Hippocampal formation (tissue), 2 donors: ENCODE measurements around the gene ADAMTS20.
"Not testable (repeated sequence)": the region's sequence is repeated elsewhere in the genome, so short reads cannot be mapped to it uniquely, and the experiment has no call there.

Experiments used
- DNase-seq, 2 donors: peaks; one replicate each; lab custom pipeline; 2025; lab: John Stamatoyannopoulos, UW

The ADAMTS20 gene

DNA sequence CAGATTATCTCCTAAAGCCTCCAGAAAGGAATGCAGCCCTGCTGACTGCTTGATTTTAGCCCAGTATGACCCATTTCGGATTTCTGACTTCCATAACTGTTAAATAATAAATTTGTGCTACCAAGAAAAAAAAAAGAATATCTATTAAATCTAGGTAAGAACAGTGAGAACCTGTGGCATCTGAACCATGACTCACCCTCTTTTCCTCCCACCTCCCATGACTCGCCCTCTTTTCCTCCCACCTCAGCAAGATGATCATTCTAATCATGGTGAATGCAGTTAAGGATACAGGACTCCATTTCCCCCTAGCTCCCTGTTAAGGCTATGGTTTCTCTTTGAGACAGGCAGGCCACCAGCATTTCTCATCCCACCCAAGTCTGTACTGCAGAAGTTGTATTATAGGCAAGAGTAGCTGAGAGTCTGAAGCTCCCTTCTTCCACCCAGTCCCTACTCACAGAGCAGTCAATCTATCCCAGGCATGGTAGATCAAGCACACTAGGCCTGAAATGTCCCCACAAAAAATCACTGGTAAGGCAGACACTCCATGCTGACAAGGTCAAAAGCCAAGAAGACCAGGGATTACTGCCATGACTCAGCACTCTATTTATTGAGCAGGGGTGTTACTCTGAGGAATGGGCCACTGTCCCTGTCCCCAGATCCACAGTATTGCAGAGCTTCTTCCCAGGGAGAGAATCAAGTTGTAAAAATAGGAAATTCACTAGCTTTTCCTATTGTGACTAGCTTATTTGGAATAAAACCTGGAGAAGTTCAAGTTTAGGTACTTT is 188.9 kb downstream of the ADAMTS20 start:
- no peak for DNase-seq

DNA sequence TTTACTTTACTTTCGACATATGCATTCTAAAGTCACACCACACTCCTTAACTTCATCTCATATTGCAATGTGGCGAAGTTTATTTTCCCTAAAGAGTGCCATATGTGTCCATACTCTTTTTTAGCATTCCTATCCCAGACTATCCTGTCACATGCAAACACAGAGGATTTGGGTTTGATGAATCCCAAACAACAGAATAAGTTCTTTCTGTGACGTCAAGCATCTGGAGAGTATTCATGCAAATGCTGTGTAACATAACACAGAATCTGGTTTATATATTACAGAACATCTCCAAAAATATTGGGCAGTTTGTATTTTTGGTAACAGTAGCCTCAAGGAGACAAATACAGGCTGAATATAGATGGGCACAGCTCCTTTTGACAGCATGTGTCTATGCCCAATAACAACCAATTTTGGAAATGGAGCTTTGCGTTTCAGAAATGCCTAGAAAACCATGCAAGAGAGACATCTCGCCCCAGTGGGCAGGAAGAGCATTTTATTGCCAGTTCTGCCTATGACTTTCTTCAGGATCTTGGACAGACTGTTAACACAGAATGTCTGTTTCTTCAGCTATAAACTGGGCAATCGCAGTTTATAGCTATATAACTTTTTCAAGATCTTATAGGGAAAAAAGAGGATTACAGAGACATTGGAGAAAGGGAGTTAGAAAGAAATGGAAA is 190.8 kb downstream of the ADAMTS20 start:
- DNase-seq, result no peak

DNA sequence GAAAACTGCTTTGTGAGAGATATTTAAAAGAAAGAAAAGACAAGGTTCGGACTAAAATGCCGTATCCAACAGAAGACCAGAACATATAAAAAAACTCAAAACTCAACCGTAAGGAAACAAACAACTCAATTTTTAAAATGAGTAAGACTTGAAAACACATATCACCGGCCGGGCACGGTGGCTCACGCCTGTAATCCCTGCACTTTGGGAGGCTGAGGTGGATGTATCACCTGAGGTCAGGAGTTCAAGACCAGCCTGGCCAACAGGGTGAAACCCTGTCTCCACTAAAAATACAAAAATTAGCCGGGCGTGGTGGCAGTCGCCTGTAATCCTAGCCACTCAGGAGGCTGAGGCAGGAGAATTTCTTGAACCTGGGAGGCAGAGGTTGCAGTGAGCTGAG is 192.0 kb downstream of the ADAMTS20 start:
- not testable (repeated sequence) for DNase-seq

DNA sequence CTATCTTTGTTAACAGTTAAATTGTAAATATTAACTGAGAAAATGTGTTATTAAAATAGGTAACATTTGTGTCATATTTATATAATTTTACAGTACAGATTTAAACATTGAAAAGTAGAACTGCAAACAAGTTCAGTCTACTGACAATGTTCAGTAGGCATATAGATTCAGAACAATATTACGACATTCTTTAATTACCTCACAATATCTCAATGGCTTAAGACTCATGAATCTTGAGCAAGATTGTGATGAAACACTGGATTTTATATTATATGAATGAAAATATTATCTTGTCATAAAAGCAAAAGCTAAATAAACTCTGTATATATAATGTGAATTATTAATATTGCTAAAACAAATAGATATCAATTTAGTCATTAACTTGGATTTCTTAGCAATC is 194.9 kb downstream of the ADAMTS20 start:
- DNase-seq, result no peak

DNA sequence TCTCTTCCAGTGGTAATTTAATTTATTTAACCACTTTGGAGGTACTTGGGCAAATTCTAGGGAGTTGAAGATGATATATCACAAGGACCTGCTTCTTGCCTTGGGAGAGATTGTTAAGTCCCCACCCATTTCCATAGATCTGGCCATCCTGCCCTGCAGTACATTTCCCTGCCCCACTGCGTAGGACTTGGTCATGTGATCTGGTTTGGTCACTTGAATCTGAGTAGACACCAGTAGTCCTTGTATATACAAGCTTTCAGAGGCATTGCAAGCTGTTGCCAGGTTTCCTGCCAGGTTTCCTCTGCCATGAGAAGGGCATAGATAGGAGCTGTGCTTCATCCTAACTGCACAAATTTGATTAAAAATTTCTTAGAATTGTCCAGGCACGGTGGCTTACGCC is 200.0 kb downstream of the ADAMTS20 start:
- DNase-seq, result no peak

DNA sequence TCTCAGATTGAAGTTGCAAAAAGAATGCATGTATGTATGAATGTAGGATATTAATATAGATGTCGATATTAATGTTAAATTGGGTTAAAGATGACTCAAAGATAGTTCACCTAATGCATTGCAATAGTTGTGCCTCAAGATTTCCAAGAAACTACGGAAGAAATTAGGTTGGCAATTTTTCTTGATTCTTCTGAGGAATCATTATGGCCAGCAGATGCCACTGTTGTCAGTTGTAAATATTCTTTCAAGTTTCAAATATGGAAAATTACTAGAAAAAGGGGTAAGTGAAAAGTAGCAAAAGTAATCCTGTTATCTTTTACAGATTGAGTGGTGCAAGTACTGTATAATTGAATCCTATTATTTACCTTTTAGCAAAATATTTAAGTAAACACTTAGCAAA is 202.1 kb downstream of the ADAMTS20 start:
- no peak for DNase-seq

DNA sequence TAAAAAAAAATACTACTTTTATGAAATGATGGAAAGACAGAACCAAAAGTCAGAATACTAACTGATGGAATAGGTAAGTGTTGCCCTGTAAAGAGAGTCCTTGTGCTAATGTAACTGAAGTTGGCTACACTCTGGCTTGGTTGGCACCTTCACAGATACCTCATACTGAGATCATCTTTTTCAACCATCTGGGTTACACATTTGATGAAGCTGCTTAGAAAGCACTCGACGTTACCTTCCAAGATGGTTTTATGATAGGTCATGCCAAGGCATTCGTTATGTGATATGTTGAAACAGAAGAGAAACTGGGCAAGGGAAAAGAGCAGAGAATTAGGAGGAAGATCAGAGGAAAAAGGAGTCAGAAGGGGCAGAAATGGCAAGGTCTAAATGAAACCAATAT is 203.8 kb downstream of the ADAMTS20 start:
- no peak for DNase-seq

DNA sequence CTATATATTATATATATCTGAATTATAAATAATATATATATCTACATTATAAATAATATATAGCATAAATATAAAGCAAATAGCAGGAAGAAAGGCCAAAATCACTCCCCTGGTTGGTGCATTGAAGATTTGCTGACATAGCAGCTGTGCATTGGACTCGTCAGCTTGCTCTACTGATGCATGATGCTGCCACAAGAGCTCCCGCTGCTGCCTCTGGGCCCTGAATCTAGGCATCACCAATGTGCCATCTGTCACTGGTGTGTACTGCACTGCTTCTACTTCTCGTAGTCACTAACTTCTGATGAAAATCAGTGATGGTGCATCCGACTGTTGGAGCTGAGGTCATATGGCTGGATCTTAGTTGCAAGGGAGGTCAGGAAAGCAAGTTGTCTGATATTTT is 205.0 kb downstream of the ADAMTS20 start:
- DNase-seq, result no peak

DNA sequence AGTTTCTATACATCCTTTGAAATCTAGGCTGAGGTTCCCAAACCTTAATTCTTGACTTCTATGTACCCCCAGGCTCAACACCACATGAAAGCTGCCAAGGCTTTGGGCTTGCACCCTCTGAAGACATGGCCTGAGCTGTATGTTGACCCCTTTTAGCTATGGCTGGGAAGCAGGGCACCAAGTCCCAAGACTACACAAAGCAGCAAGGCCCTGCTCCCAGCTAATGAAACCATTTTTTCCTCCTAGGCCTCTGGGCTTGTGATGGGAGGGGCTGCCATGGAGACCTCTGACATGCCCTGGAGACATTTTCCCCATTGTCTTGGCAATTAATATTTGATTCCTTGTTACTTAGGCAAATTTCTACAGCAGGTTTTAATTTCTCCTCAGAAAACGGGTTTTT is 207.0 kb downstream of the ADAMTS20 start:
- DNase-seq, result no peak

DNA sequence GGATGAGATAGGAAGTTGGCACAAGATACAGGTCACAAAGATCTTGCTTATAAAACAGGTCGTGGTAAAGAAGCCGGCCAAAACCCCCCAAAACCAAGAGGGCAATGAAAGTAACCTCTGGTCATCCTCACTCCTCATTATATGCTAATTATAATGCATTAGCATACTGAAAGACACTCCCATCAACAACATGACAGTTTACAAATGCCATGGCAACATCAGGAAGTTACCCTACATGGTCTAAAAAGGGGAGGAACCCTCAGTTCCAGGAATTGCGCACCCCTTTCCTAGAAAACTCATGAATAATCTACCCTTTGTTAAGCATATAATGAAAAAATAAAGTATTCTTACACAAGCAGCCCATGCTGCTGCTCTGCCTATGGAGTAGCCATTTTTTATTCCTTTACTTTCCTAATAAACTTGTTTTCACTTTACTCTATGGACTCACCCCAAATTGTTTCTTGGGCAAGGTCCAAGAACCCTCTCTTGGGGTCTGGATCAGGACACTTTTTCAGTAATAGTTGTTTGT is 210.2 kb downstream of the ADAMTS20 start:
- DNase-seq, result not testable (repeated sequence)

DNA sequence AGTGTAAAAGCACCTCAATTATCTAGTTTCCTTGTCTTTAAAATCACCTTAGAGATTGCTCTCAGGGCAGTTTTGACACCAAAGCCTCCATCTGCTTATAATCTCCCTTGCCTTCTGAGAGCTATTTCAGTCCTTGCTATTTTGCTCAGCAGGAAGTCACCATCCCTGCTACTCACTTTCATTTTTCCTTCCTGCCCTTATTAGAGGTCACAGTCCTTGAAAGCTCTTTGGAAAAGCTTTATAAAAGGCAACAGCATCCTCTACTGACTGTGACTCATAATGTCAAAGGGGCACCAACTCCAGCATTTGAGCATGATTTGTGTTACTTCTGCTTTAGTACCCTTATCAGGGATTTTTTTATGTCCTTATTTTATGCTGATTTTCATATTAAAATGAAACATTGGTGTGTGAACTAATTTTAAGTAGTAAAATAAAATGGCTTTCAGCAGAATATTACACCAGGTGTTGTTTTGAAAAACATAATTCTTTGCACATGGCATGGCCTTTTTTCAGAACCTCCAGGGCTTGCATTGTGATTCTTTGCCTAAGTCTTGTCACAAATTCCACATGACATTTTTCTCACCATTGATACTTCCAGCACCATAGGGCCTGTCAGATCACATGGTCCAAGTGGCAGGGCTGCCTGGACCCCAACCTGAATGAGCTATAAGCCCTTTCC is 213.0 kb downstream of the ADAMTS20 start:
- DNase-seq, result no peak

DNA sequence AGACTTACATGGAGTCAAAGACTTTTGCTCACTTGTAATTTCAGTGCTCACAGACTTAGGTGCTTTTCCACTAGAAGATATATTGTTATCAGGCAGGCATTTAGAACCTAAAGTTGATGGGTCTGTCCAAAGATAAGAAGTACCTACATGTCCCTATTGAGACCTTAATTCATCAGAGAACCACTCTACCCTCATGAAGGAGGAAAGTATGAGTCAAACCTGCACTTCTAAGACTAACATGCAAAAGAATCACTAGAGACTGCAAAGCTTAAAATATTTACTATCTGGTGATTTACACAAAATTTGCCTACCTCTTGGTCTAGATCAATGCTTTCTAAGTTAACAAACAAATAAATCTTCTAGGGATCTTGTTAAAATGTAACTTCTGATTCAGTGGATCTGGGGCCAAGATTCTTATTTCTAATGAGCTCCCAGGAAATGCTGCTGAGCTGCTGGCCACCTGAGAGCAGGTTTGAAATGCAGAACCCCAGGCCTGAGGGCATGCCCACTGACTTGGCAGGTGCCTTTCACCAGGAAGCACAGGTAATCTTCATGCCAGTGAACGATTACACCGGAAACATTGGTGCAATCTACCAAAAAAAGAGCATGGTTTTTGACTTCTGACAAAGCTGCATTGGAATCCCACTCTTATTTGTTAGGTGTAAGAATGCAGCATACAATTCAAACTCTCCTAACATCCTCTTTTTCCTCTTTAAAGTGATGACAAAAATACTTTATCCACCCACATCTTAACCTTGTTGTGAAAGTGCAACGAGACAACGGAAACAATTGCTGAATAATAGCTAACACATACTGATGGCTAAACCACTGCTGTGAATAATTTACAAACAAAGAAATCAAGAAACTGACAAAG is 214.2 kb downstream of the ADAMTS20 start:
- no peak for DNase-seq

DNA sequence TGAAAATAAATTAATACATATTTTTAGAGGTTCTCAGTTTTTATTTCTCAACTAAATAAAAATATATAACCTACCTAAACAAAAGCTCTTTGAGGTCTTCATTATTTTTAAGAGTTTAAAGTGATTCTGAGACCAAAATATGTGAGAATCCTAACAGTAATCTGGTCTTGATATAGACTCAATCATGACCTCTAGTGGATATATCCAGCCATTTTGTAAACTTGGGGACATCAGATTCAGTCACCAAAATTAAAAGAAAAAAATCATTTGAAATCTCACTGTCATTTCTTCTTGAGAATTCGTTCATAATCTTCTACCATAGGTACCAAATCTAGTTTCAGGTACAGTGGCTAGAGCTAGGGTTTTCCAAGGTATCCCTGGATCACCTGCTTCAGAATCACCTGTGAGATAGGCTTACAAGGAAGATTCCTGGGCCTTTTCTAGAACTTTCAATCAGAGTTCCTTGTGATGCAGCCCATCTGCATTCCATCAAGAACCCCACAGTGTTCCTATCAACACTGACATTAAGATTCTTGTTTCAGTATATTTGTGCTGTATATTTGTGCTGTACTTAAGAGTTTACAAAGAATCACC is 214.9 kb downstream of the ADAMTS20 start:
- DNase-seq, result no peak

DNA sequence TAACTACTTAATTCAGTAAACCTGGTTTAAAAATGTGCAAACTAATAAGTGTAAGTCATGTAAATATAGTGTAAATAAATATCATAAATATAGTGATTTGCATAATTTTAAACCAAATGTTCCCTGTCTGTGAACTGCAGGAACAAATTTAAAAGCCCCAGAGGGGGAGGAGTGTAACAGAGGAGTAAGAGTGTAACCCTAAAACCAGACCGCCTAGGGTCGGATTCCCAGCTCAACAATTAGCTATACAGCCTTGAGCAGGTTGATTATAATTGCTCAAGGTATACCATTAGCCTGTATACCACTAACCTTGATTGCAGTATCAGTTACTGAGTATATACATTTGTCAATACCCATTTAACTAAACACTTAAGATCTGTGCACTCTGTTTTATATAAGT is 218.4 kb downstream of the ADAMTS20 start:
- no peak for DNase-seq

DNA sequence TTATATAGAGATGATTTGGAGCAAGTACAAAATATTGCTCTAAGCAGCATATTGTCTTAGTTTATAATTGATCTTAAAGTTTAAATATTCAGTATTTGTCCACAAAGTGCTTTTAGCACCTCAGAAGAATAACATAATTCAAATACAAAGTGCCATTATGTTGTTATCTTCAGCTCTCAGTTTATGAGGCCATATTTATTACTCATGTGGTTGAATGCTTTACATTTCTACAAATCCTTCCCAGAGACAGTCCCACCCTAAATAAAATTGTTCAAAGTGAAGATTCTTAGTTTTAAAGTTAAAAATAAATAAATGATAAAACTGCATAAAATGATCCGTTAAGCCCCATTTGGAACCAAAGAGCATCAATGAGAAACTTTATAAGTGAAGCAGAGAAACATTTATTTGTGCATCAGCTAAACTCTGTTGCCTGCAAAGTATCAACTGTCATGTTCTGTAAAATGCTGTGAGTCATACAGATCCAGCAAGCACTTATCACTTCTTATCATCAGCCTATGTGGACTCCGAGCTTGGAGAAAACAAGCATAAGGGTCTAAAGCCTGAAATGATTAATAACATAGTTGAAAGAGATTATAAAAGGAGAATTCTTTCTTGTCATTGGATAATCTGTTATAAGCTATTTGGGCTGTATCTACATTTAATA is 218.9 kb downstream of the ADAMTS20 start:
- no peak for DNase-seq

DNA sequence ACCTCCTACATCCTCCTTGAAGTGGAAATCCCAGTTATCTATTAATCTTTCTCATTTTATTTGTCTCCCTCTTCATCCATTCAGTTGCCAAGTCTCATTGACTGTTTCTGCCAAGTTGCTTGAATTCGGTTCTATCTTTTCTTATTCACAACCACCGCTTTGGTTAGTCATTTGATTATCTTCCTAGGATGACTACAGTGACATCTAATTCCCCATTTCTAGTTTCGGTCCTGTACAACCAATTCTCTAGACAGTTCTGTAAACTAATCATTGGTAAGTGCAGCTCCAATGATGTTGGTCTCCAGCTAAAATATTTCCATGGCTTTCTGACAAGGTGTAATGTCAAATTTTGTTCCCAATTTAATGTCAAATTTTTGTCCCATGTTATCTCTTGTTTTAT is 220.1 kb downstream of the ADAMTS20 start:
- DNase-seq, result no peak

DNA sequence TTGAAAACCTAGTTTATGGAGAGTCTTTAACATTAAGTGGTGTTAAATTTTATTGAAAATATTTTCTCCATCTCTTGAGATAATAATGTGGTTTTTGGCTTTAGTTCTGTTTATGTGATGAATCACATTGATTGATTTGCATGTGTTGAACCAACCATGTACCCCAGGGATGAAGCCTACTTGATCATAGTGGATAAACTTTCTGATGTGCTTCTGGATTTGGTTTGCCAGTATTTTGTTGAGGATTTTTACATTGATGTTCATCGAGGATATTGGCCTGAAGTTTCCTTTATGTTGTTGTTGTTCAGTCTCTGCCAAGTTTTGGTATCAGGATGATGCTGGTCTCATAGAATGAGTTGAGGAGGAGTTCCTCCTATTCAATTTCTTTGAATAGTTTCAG is 222.6 kb downstream of the ADAMTS20 start:
- DNase-seq, result no peak

DNA sequence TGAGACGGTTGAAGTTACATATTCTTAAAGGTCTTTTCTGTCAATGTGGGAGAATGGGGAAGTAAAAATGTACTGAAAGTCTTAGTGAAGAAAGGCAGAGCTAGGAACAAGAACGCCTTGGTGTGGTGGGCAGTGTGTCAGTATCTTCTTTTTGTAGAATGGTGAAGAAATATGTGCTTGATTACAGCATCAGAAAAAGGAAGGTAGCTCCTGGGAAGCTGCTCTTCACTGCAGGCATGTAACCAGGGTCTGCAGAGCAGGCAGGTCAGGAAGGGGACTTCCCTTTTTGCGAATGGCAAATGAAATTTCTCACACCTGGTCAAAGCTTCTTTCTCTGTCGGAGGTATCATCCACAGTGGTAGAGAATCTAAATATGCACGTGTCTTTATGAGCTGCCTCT is 226.2 kb downstream of the ADAMTS20 start:
- DNase-seq, result no peak

DNA sequence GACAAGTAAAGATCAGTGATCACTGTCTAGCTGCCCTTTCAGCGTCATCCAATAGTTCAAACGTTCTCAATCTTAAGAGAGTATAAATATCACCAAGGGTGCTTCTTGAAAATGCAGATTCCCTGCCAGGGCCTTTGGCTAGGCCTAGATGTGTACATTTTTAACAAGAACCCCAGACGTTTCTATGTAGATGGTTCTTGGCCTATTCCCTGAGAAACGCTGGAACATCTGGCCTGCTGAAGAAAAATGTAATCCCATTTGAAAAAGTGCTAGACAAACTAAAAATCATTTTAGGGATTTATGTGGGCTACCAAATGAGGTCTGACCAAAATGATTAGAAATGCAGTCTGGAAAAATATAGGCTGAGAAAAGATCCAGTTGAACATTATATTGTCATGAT is 231.7 kb downstream of the ADAMTS20 start:
- DNase-seq, result no peak

DNA sequence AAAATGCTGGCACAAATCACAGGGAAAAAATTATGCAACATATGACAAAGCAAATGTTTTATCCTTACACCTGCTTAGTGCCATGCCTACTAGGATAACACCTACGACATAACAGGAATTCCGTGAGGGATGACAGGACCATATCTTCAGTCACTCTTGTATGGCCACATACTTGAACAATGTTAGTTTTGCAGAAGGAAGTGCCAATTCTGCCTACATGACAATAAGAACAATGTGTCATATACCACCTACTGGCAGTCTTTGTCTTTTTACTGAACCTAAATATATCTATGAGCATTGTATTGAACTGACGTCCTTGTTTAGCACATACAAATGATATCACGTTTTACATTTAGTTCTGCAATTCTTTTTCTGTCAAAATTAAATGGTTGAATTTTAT is 234.0 kb downstream of the ADAMTS20 start:
- no peak for DNase-seq

DNA sequence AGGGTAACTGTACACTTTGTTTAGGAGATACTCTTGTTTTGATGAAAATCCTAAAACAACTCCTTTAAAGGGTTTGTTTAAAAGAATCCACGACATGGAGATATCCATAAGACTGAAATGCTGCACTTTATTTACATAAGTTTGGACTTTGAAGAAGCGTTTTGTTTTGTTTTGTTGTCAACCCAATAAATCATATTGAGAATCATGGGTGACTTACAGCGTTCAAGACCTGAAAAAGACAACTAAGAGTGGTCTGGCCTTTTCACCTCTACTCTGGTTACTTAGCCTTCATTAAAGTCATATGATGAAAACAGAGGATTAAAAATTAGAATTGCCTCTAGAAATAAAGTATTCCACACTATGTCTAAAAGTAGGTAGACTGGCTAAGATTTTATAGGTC is 234.8 kb downstream of the ADAMTS20 start:
- DNase-seq, result no peak
